DMS53 treated with DMSO at 0.1 percent for 48 hours (cell line): Measurements from ENCODE around the gene ACAP2.
"Not testable (repeated sequence)": the region's sequence is repeated elsewhere in the genome, so short reads cannot be mapped to it uniquely, and the experiment has no call there.

Experiments used
- DNase-seq: peaks from one replicate; lab custom pipeline; 2025; ENCODE audit not compliant: unreplicated experiment; lab: John Stamatoyannopoulos, UW

Gene ACAP2

GRCh38 chr3:195442573-195443390 lies at the start of gene ACAP2:
Gene ACAP2, minus strand, starts transcription at chr3:195443020. Its CDS starts 173 bp downstream, at chr3:195442847.
- peak; percentile 95 for DNase-seq

GRCh38 chr3:195475614-195476013 lies 32.8 kb upstream of the ACAP2 start:
- DNase-seq: no peak

GRCh38 chr3:195475116-195475515 lies 32.3 kb upstream of the ACAP2 start:
- not testable (repeated sequence) for DNase-seq

GRCh38 chr3:195468841-195469240 lies 26.0 kb upstream of the ACAP2 start:
- DNase-seq: no peak

GRCh38 chr3:195468391-195468776 lies 25.6 kb upstream of the ACAP2 start:
- no peak for DNase-seq

- DNase-seq: no peak
Observed at GRCh38 chr3:195467641-195468390, 25.0 kb upstream of the ACAP2 start.

GRCh38 chr3:195466251-195466650 lies 23.4 kb upstream of the ACAP2 start:
- no peak for DNase-seq

GRCh38 chr3:195462922-195463321 lies 20.1 kb upstream of the ACAP2 start:
- DNase-seq: not testable (repeated sequence)

GRCh38 chr3:195462308-195462610 lies 19.4 kb upstream of the ACAP2 start:
- DNase-seq: no peak

- no peak for DNase-seq
Observed at GRCh38 chr3:195461594-195462307, 18.9 kb upstream of the ACAP2 start.

- no peak for DNase-seq
Observed at GRCh38 chr3:195460091-195460713, 17.4 kb upstream of the ACAP2 start.

GRCh38 chr3:195458316-195458717 lies 15.5 kb upstream of the ACAP2 start:
- peak; percentile 16 for DNase-seq

GRCh38 chr3:195455789-195456188 lies 13.0 kb upstream of the ACAP2 start:
- no peak for DNase-seq

GRCh38 chr3:195453236-195453635 lies 10.4 kb upstream of the ACAP2 start:
- no peak for DNase-seq

GRCh38 chr3:195451373-195452015 lies 8.7 kb upstream of the ACAP2 start:
- DNase-seq: peak; percentile 8

- no peak for DNase-seq
Observed at GRCh38 chr3:195450731-195451229, 8.0 kb upstream of the ACAP2 start.

- DNase-seq: no peak
Observed at GRCh38 chr3:195448205-195448875, 5.5 kb upstream of the ACAP2 start.

GRCh38 chr3:195447201-195447600 lies 4.4 kb upstream of the ACAP2 start:
- DNase-seq: no peak

- no peak for DNase-seq
Observed at GRCh38 chr3:195446359-195446758, 3.5 kb upstream of the ACAP2 start.

- no peak for DNase-seq
Observed at GRCh38 chr3:195445885-195446284, 3.1 kb upstream of the ACAP2 start.
